B cell (primary cell): Measurements from ENCODE around the gene DOCK4.

ENCODE experiments used
- EZH2 ChIP-seq: IDR thresholded peaks from 2 replicates; pipeline ENCODE4 v1.6.1; 2012; ENCODE audit warnings: borderline replicate concordance, low read depth, mild to moderate bottlenecking, moderate library complexity, low read length; ENCODE audit not compliant: insufficient read depth, poor library complexity, severe bottlenecking
- TF ChIP-seq, protein P1 (sequence below): fragments of 200-600 bp; IDR thresholded peaks from one replicate; pipeline ENCODE4 v1.8.0; 2022; ENCODE audit warnings: antibody characterized with exemption, mild to moderate bottlenecking

DNA sequence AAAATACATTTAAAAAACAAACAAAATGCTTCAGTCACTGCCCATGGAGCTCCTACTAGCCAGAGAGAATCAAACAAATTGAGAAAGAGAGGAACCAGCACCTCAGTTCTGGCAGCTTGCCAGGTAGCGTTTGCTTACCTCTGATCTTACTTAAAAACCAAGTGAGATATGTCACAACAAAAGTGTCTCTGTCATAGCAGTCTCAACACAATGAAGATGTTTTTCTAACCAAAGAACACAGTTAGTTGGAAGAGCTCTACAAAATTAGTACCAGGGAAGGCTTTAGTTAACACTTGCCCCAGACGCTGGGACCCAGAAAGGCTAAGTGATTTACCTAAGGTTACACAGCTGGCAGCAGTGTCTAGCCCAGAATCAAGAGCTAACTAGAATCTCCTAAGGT is 3.4 kb downstream of the DOCK4 start:
- TF ChIP-seq, protein P1, sequence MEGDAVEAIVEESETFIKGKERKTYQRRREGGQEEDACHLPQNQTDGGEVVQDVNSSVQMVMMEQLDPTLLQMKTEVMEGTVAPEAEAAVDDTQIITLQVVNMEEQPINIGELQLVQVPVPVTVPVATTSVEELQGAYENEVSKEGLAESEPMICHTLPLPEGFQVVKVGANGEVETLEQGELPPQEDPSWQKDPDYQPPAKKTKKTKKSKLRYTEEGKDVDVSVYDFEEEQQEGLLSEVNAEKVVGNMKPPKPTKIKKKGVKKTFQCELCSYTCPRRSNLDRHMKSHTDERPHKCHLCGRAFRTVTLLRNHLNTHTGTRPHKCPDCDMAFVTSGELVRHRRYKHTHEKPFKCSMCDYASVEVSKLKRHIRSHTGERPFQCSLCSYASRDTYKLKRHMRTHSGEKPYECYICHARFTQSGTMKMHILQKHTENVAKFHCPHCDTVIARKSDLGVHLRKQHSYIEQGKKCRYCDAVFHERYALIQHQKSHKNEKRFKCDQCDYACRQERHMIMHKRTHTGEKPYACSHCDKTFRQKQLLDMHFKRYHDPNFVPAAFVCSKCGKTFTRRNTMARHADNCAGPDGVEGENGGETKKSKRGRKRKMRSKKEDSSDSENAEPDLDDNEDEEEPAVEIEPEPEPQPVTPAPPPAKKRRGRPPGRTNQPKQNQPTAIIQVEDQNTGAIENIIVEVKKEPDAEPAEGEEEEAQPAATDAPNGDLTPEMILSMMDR = no peak
- no peak for TF ChIP-seq EZH2
